Kidney (tissue), 14 donors: ENCODE results near the gene TMEM129. TPM values are rescaled to one million over a fixed set of nuclear protein-coding genes. Genes with fewer than 3 reads are reported as not detected.

ENCODE experiments used
- DNase-seq, 5 donors: peaks; one replicate each; pipeline ENCODE4 v3.0.0-alpha.2; 2013 to 2020
- FAIRE-seq: peaks from 2 replicates; lab custom pipeline; 2012; peaks lifted over from hg19 to GRCh38; lab: Jason Lieb, UNC
- H3K27ac ChIP-seq, 2 donors: one replicate each; pipeline ENCODE4 v1.7.0; 2013; ENCODE audit warnings: low read depth in 2 of 2, low read length in 2 of 2, inconsistent platforms in 1 of 2
- H3K27me3 ChIP-seq: one replicate; pipeline ENCODE4 v1.7.1; 2013; ENCODE audit warnings: low read length, inconsistent platforms; ENCODE audit not compliant: control insufficient read depth, insufficient read depth
- H3K36me3 ChIP-seq, 3 donors: one replicate each; pipeline versions ENCODE4 v1.7.0 to v1.7.1; 2013; ENCODE audit warnings: low read length in 3 of 3, control low read depth in 1 of 3, inconsistent platforms in 1 of 3; ENCODE audit not compliant: insufficient read depth in 3 of 3, control insufficient read depth in 2 of 3
- H3K4me1 ChIP-seq, 3 donors: one replicate each; pipeline versions ENCODE4 v1.7.0 to v1.7.1; 2013; ENCODE audit warnings: low read length in 3 of 3, inconsistent platforms in 1 of 3, low read depth in 1 of 3; ENCODE audit not compliant: control insufficient read depth in 2 of 3, insufficient read depth in 2 of 3
- H3K4me3 ChIP-seq, 3 donors: one replicate each; pipeline versions ENCODE4 v1.7.0 to v1.8.1; 2013; ENCODE audit warnings: low read length in 3 of 3, control low read depth in 1 of 3, inconsistent platforms in 1 of 3
- H3K9ac ChIP-seq, 3 donors: one replicate each; pipeline versions ENCODE4 v1.7.0 to v1.7.1; 2013; ENCODE audit warnings: low read length in 3 of 3, control low read depth in 1 of 3, inconsistent platforms in 1 of 3
- H3K9me3 ChIP-seq, 3 donors: one replicate each; pipeline versions ENCODE4 v1.7.0 to v1.7.1; 2013; ENCODE audit warnings: low read length in 3 of 3, control low read depth in 1 of 3, inconsistent platforms in 1 of 3; ENCODE audit not compliant: control insufficient read depth in 2 of 3, insufficient read depth in 1 of 3
- intact Hi-C: fragments of 100-400 bp; cut with DNase I; formaldehyde crosslinking; loops from one replicate; pipeline ENCODE4 v1.11.1; 2022
- polyA plus RNA-seq: library from polyadenylated mRNA; stranded (reverse); fragments of 350-450 nt; fragmentation: Illumina TruSeq; extraction: RNeasy Lipid Tissue Mini Kit (QIAGEN cat#74804); gene quantifications from one replicate; pipeline ENCODE4 v1.2.3, GENCODE V29; 2014; ENCODE audit warnings: low read depth, low replicate concordance; ENCODE audit not compliant: insufficient read depth
- total RNA-seq: library from RNA; stranded (reverse); fragmentation: NEBNext Ultra II Directional; extraction: Animal tissue kit (Norgen Biotek cat#: 25700); gene quantifications from one replicate; pipeline ENCODE4 v1.2.1, GENCODE V29; 2021
- TF ChIP-seq, protein P1 (sequence below): IDR thresholded peaks from 3 replicates; pipeline ENCODE4 v1.5.1; 2012; ENCODE audit warnings: mild to moderate bottlenecking, moderate library complexity, borderline replicate concordance; ENCODE audit not compliant: insufficient read depth; ENCODE audit errors: extremely low read depth
- donor health status: control.
- donor health status: control.
- donor health status: control.
- donor health status: control.
- donor health status: control.
- donor health status: DM: yes; HTN: yes; CAD: no.
- donor health status: Normal renal cell carcinoma (clear cell type).

The TMEM129 gene
- total and polyA plus RNA-seq, 2 donors from 2014 or later: 48.2 to 60.0 TPM

DNA sequence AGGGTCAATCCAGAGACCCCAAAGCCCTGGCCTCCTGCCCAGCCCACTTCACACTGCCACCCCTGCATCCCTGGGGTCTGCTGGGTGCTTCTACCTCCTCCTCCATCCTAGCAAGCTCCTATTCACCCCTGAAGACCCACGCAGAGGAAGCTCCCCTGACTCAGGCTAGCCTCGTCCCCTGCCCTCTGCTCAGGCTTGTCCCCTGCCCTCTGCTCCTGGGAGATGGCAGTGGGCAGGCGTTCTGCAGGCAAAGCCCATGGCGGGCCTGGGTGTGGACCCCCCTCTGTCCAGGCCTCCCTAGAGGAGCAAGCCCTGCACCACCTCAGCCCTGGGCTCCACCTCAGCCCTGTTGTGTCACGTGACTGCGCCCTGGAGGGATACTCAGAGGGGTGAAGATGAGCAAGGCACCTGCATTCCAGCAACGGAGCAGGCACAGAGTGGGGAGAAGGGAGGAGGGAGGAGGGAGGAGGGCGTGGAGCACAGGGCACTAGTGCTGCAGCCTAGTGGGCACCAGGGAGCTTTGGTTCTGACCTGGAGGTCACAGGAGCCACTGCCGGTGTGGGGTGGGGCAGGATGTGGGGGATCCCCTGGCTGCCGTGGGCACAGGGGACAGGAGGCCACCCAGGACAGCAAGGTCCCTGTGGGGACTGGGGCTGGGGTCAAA is 44.4 kb upstream of the TMEM129 start:
- Histone ChIP-seq H3K27ac (no peak overlapping the region), H3K4me3 (no peak overlapping the region), H3K36me3 (no peaks in the 10 kb centered on the region), H3K9me3 (no peaks in the 10 kb centered on the region), H3K4me1 (peaks cover 0 to 20% (median 3%) of the 10 kb centered on the region in 3 donors), H3K27me3 (no peaks in the 10 kb centered on the region), H3K9ac (no peak overlapping the region)
- intact Hi-C loops: no loop called here
- TF ChIP-seq, protein P1, sequence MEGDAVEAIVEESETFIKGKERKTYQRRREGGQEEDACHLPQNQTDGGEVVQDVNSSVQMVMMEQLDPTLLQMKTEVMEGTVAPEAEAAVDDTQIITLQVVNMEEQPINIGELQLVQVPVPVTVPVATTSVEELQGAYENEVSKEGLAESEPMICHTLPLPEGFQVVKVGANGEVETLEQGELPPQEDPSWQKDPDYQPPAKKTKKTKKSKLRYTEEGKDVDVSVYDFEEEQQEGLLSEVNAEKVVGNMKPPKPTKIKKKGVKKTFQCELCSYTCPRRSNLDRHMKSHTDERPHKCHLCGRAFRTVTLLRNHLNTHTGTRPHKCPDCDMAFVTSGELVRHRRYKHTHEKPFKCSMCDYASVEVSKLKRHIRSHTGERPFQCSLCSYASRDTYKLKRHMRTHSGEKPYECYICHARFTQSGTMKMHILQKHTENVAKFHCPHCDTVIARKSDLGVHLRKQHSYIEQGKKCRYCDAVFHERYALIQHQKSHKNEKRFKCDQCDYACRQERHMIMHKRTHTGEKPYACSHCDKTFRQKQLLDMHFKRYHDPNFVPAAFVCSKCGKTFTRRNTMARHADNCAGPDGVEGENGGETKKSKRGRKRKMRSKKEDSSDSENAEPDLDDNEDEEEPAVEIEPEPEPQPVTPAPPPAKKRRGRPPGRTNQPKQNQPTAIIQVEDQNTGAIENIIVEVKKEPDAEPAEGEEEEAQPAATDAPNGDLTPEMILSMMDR: no peak
- no peak for DNase-seq
- FAIRE-seq: no peak

DNA sequence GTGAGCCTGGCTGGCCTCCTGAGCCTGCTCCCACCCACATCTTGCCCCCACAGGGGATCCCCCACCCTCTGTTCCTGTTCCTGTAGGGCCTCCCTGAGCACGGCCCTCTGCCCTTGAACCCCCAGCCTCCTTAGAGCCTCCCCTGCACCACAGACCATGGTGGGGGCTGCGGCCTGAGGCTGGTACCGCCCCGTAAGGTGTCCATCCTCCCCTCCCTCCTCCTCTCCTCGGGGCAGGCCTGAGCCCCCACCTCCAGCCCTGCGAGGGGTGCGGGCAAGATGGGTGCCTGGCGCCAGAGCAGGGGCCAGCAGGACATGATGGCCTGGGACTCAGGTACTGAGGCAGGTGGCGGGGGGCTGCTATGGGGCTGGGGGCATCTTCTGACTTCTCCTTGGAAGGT is 43.5 kb upstream of the TMEM129 start:
- peaks cover 0 to 16% (median 3%) of the 10 kb centered on the region in 3 donors for H3K4me1 ChIP-seq
- H3K27ac ChIP-seq: no peak overlapping the region
- no peak overlapping the region for H3K4me3 ChIP-seq
- intact Hi-C loops: no loop called here
- no peaks in the 10 kb centered on the region for H3K36me3 ChIP-seq
- H3K9ac ChIP-seq: no peak overlapping the region
- FAIRE-seq (no peak), DNase-seq (no peak)
- no peaks in the 10 kb centered on the region for H3K27me3 ChIP-seq
- no peaks in the 10 kb centered on the region for H3K9me3 ChIP-seq
- TF ChIP-seq, protein P1: no peak

DNA sequence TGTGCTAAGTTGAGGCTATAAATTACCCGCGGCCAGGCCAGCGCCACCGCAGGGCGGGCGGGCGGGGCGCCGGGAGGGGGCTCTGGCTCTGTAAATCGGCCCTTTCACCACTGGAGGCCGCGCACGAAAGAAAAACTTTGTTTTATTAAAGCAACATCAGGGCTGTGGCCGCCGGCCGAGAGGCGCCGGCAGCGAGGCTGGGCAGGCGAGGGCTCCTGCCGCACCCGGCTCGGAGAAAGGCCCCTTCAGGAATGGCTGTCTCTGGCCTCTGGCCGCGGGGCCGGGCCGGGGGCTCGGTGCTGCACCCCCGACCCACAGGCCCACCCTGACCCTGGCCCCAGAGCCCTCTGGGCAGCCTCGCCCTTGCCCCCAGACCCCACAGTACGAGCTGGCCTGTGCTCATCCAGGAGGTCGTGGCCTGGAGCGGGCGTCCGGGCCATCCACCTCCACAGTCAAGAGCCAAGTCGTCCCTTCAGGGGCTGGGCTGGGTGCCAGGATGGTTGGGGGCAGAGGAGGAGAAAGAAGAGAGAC is 42.5 kb upstream of the TMEM129 start:
- H3K4me3 ChIP-seq: no peak overlapping the region
- FAIRE-seq (no peak), DNase-seq (peak in 3 of 5 donors; percentile 76 to 87 (median 79))
- no peaks in the 10 kb centered on the region for H3K27me3 ChIP-seq
- H3K4me1 ChIP-seq: peaks cover 0 to 11% (median 0%) of the 10 kb centered on the region in 3 donors
- H3K9ac ChIP-seq: no peak overlapping the region
- no peaks in the 10 kb centered on the region for H3K36me3 ChIP-seq
- TF ChIP-seq, protein P1: peak; percentile 24
- H3K27ac ChIP-seq: no peak overlapping the region
- no peaks in the 10 kb centered on the region for H3K9me3 ChIP-seq
- intact Hi-C loops: no loop called here
